ENCODE results near the gene GLRA3.

Gene GLRA3

GRCh38 chr4:174714393-174715211 is 114.4 kb downstream of the GLRA3 start:
- no peak overlapping the region for H3K27ac ChIP-seq
- no peak for TF ChIP-seq CTCF (IDR thresholded peaks at IDR 0.05)
- DNase-seq (ENCODE audit: low spot score): no peak

GRCh38 chr4:174713821-174714220 is 115.2 kb downstream of the GLRA3 start:
- no peak overlapping the region for H3K4me3 ChIP-seq
- DNase-seq (ENCODE audit: low spot score): no peak
- no peak for TF ChIP-seq CTCF (IDR thresholded peaks at IDR 0.05)
- H3K27ac ChIP-seq: no peak overlapping the region

More at GRCh38 chr4:174714393-174715211, 114.4 kb downstream of the GLRA3 start:
- H3K4me3 ChIP-seq: no peak overlapping the region

- no peak for DNase-seq (ENCODE audit: low spot score)
- no peak for TF ChIP-seq CTCF (IDR thresholded peaks at IDR 0.05)
- Histone ChIP-seq H3K27ac (no peak overlapping the region), H3K4me3 (no peak overlapping the region)
Observed at GRCh38 chr4:174713181-174713580, 115.9 kb downstream of the GLRA3 start.

GRCh38 chr4:174709526-174709925 is 119.5 kb downstream of the GLRA3 start:
- no peak for TF ChIP-seq CTCF (IDR thresholded peaks at IDR 0.05)

GRCh38 chr4:174708381-174708780 is 120.7 kb downstream of the GLRA3 start:
- no peak for DNase-seq (ENCODE audit: low spot score)
- no peak overlapping the region for H3K27ac ChIP-seq
- no peak for TF ChIP-seq CTCF (IDR thresholded peaks at IDR 0.05)

More at GRCh38 chr4:174709526-174709925, 119.5 kb downstream of the GLRA3 start:
- no peak for DNase-seq (ENCODE audit: low spot score)
- no peak overlapping the region for H3K27ac ChIP-seq
- H3K4me3 ChIP-seq: no peak overlapping the region

GRCh38 chr4:174707902-174708301 is 121.1 kb downstream of the GLRA3 start:
- Histone ChIP-seq H3K27ac (no peak overlapping the region), H3K4me3 (no peak overlapping the region)
- TF ChIP-seq CTCF (IDR thresholded peaks at IDR 0.05): no peak
- DNase-seq (ENCODE audit: low spot score): no peak

More at GRCh38 chr4:174708381-174708780, 120.7 kb downstream of the GLRA3 start:
- H3K4me3 ChIP-seq: no peak overlapping the region

Data from coronary artery (tissue), 2 donors.